SU-DHL-6 (cell line): Measurements from ENCODE around the gene HIVEP3.

Experiments
- H2AFZ ChIP-seq: fragments of 200-600 bp; sonication (generic); 2 replicates; pipeline ENCODE4 v1.6.1; 2014; ENCODE audit warnings: low read depth, mild to moderate bottlenecking, moderate library complexity, mixed read lengths, antibody characterized with exemption, low read length; ENCODE audit not compliant: severe bottlenecking
- H3F3A ChIP-seq: fragments of 200-600 bp; shearing (Covaris generic); 2 replicates; pipeline ENCODE4 v1.6.0; 2016; ENCODE audit warnings: antibody characterized with exemption, mild to moderate bottlenecking; ENCODE audit not compliant: insufficient read depth
- H3K27ac ChIP-seq: fragments of 200-600 bp; sonication (generic); 2 replicates; pipeline ENCODE4 v1.5.1; 2016; ENCODE audit warnings: low read depth, mild to moderate bottlenecking, low read length, moderate library complexity, mixed read lengths
- H3K27me3 ChIP-seq: fragments of 200-600 bp; sonication (generic), shearing (Covaris generic); 2 replicates; pipeline ENCODE4 v1.6.0; 2014; ENCODE audit warnings: mild to moderate bottlenecking, low read length
- H3K36me3 ChIP-seq: fragments of 200-600 bp; sonication (generic); 2 replicates; pipeline ENCODE4 v1.6.1; 2014; ENCODE audit warnings: mild to moderate bottlenecking, low read length, mixed read lengths
- H3K4me2 ChIP-seq: fragments of 300-600, 200-600 bp; shearing (Covaris generic), sonication (generic); 2 replicates; pipeline ENCODE4 v1.6.0; 2014; ENCODE audit warnings: low read length, low read depth, mild to moderate bottlenecking; ENCODE audit not compliant: poor library complexity, severe bottlenecking
- H3K4me3 ChIP-seq: fragments of 200-600 bp; sonication (generic); 2 replicates; pipeline ENCODE4 v1.5.1; 2014; ENCODE audit warnings: antibody characterized with exemption, low read length, mild to moderate bottlenecking, mixed read lengths; ENCODE audit not compliant: insufficient read depth, poor library complexity, severe bottlenecking
- H3K79me2 ChIP-seq: fragments of 200-600 bp; sonication (generic); 2 replicates; pipeline ENCODE4 v1.6.1; 2014; ENCODE audit warnings: mild to moderate bottlenecking, low read length, moderate library complexity; ENCODE audit not compliant: insufficient read depth
- H3K9ac ChIP-seq: fragments of 200-600 bp; sonication (generic); 2 replicates; pipeline ENCODE4 v1.7.0; 2014; ENCODE audit warnings: mild to moderate bottlenecking, low read length
- H3K9me2 ChIP-seq: fragments of 200-600 bp; sonication (generic); replicated peaks from 2 replicates; pipeline ENCODE4 v1.6.1; 2014; ENCODE audit warnings: low read length; ENCODE audit not compliant: insufficient read depth
- H3K9me3 ChIP-seq: fragments of 200-600 bp; sonication (generic); 2 replicates; pipeline ENCODE4 v1.6.1; 2014; ENCODE audit warnings: low read length, mixed read lengths; ENCODE audit not compliant: insufficient read depth
- H4K20me1 ChIP-seq: fragments of 200-600 bp; sonication (generic); 2 replicates; pipeline ENCODE4 v1.6.1; 2014; ENCODE audit warnings: low read depth, mild to moderate bottlenecking, antibody characterized with exemption, low read length, moderate library complexity, mixed read lengths
- CTCF ChIP-seq: fragments of 200-600 bp; sonication (generic); IDR thresholded peaks from one replicate; pipeline ENCODE4 v1.5.1; 2017; ENCODE audit warnings: antibody characterized with exemption, mild to moderate bottlenecking, low read length, moderate library complexity; ENCODE audit not compliant: insufficient read depth, poor library complexity, severe bottlenecking
- EZH2phosphoT487 ChIP-seq: fragments of 200-600 bp; sonication (generic), shearing (Covaris generic); conservative IDR thresholded peaks from 2 replicates; pipeline ENCODE4 v1.6.1; 2018; ENCODE audit warnings: mild to moderate bottlenecking, antibody characterized with exemption, low read length, moderate library complexity, mixed read lengths

The HIVEP3 gene

GRCh38 chr1:41588334-41588875 is 330.3 kb downstream of the HIVEP3 start:
- no peak overlapping the region for H3K9ac ChIP-seq
- no peaks in the 10 kb centered on the region for H3K79me2 ChIP-seq
- no peaks in the 10 kb centered on the region for H3F3A ChIP-seq
- no peaks in the 10 kb centered on the region for H3K9me3 ChIP-seq
- H3K4me2 ChIP-seq = no peak overlapping the region
- no peak overlapping the region for H3K27ac ChIP-seq
- H3K36me3 ChIP-seq = no peaks in the 10 kb centered on the region
- no peaks in the 10 kb centered on the region for H3K27me3 ChIP-seq
- no peak overlapping the region for H2AFZ ChIP-seq
- no peak for TF ChIP-seq CTCF
- no peak for TF ChIP-seq EZH2phosphoT487
- no peaks in the 10 kb centered on the region for H3K9me2 ChIP-seq
- H3K4me3 ChIP-seq = no peak overlapping the region
- no peaks in the 10 kb centered on the region for H4K20me1 ChIP-seq

GRCh38 chr1:41587791-41588190 is 330.9 kb downstream of the HIVEP3 start:
- H3K27ac ChIP-seq = no peak overlapping the region
- TF ChIP-seq CTCF (no peak), EZH2phosphoT487 (no peak)
- no peak overlapping the region for H3K4me3 ChIP-seq
- no peaks in the 10 kb centered on the region for H3K9me3 ChIP-seq
- H3K36me3 ChIP-seq = no peaks in the 10 kb centered on the region
- no peaks in the 10 kb centered on the region for H3K27me3 ChIP-seq
- H3K9me2 ChIP-seq = no peaks in the 10 kb centered on the region
- H4K20me1 ChIP-seq = no peaks in the 10 kb centered on the region
- H3K9ac ChIP-seq = no peak overlapping the region
- no peak overlapping the region for H3K4me2 ChIP-seq
- no peaks in the 10 kb centered on the region for H3F3A ChIP-seq
- H3K79me2 ChIP-seq = no peaks in the 10 kb centered on the region
- no peak overlapping the region for H2AFZ ChIP-seq

GRCh38 chr1:41586230-41586629 is 332.5 kb downstream of the HIVEP3 start:
- Histone ChIP-seq H3K4me2 (no peak overlapping the region), H3K9ac (no peak overlapping the region), H3K9me2 (no peaks in the 10 kb centered on the region), H3K9me3 (no peaks in the 10 kb centered on the region), H3K4me3 (no peak overlapping the region), H3K36me3 (no peaks in the 10 kb centered on the region), H3K27ac (no peak overlapping the region), H3K79me2 (no peaks in the 10 kb centered on the region), H3F3A (no peaks in the 10 kb centered on the region), H4K20me1 (no peaks in the 10 kb centered on the region), H3K27me3 (no peaks in the 10 kb centered on the region), H2AFZ (no peak overlapping the region)
- TF ChIP-seq EZH2phosphoT487 (no peak), CTCF (no peak)
